ENCODE measurements around the gene SPEF2.

- TF ChIP-seq FOXP4 (CRISPR knock-in tag; IDR thresholded peaks at IDR 0.05; ENCODE audit: borderline replicate concordance) (no peak), ZNF12 (CRISPR knock-in tag; IDR thresholded peaks at IDR 0.05) (no peak), FOSL1 (tag; conservative IDR thresholded peaks at IDR 0.05) (no peak), POLR2A (conservative IDR thresholded peaks at IDR 0.05) (no peak), HNRNPH1 (optimal IDR thresholded peaks at IDR 0.05; ENCODE audit: low read depth, low read length) (no peak), PTBP1 (IDR thresholded peaks at IDR 0.05; ENCODE audit: low read depth, low read length) (no peak), BHLHE40 (IDR thresholded peaks at IDR 0.05; ENCODE audit: low read length) (no peak)
Observed at GRCh38 chr5:35862126-35862525, 244.5 kb downstream of the SPEF2 start.
